NCI-H748 treated with DMSO at 0.1 percent for 48 hours (cell line): ENCODE data around the gene DOK6.
A peak's percentile ranks its signal among the peaks of the same experiment; 100 is the strongest.
"Not testable (repeated sequence)": the region's sequence is repeated elsewhere in the genome, so short reads cannot be mapped to it uniquely, and the experiment has no call there.

Experiments used
- DNase-seq: peaks from one replicate; lab custom pipeline; 2025; lab: John Stamatoyannopoulos, UW

The DOK6 gene

DNA sequence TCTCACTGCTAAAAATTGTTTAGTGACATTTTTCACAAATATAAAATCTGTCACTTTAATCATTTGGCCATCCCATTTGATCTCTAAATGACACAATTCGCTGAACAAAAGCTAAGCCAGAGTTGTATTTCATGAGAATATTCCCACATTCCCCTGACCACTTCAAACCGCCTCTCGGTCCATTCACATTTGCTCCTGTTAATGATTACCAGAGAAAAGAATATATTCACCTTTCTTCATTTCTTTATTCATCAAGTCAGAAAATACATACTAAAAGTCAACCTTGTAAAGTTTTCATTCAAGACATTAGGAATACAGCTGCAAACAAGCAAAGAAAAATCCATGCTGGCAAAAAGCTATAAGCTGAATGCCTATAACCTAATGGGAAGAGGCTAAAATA, 225.5 kb downstream of the DOK6 start:
- DNase-seq: no peak

DNA sequence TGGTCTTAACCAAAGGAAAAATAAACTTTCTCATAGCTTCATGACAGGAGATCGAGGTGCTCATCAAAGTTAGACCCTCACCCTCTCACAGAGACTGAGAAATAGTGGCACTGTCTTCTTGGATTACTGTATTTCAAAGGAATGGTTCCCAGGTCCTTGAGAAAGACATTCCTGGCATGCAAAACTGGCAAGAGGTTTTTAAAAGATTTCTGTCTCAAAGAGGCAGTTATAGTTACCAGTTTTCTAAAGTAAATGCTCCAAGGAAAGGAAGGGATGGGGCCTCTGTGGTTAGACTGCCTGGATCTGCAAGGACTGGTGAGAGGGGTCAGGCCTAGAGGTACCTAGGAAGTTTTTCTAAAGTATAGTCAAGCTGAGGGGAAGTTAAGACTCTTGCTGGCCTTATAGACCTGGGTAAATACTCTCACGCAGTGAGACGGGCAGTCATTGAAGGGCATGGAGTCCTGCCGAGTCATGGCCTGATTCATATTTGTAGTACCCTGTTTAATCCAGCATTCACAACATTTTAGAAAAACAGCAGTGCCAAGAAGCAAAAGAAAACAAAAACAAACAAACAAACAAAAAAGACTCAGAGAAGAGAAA, 226.1 kb downstream of the DOK6 start:
- no peak for DNase-seq

DNA sequence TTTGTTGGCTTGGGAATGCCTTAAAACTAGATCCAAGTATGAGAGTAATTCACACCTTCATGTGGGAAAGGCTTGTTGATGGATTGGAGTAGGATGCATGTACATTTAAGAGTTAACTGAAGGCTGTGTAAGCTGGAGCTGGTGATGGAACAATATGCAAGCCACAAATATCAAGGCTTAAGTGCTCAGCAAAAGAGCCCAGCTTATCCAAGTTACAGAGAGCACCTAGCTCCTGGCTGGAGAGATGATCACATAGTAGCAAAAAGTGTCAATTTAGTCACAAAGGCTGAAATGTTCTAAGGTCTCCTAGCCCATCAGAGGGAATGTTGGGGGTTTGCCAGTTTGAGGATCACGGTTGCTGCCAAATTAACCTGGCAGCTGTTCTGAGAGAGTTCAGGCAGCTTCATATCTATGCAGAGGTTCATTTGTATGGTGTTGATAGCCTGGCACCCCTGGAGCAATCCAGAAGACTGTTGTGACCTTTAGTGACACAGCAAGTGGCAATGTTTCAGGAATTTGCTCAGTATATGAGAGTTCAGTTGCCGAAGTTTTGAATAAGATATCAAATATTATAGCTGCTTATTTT, 228.2 kb downstream of the DOK6 start:
- no peak for DNase-seq

GRCh38 chr18:69631281-69631680, 230.6 kb downstream of the DOK6 start:
- no peak for DNase-seq

DNA sequence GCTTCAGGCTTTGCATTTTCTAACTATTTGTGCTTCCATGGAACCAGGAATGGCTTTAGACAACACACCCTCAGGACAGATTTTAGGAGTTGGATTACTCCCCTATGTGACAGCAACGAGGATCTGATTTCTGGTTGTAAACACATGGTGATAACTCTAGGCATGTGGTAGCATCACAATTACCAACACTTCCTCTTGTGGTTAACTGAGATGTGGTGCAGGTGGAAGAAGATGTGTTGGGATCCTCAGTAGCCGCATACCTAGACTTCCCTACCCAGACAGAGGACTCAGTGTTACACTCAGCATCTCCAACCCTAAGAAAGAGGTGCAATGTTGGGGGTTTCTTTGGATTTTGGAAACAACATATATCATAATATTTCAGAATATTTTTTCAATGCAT, 234.8 kb downstream of the DOK6 start:
- no peak for DNase-seq

DNA sequence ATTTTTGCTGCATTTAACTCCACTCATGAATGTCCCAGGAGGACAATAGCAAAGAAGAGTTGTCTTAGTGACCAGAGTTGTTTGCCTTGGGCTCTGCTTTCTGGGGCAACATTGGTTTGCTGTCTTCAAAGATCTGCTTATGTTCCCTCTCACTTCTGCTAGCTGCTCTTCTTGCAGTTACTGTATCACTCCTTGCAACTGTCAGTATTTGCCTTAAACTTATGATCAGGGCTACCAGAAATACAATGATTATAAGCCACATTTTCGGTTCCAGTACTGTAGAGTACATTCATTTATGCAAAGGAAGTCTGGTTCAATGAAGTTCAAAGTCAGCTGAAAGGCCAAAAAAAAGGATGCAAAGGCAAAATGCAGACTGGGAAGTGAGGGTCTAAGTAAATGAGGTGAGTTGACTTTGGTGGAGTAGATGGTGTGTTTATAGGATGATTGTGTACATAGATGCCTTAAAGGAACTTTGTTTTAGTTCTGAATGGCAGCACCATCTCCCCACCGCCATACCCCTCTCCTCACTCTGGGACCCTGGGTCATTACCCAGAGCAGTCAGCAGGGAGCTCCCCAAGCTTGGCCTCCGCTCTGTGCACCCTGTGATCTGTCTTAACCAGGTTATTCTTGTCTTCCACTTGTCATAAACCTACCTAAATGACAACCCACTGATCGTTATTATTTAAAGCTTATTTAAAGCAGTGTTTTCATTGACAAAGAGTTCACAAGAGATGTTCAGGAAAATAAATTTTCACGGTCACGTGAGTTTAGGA, 236.0 kb downstream of the DOK6 start:
- no peak for DNase-seq

DNA sequence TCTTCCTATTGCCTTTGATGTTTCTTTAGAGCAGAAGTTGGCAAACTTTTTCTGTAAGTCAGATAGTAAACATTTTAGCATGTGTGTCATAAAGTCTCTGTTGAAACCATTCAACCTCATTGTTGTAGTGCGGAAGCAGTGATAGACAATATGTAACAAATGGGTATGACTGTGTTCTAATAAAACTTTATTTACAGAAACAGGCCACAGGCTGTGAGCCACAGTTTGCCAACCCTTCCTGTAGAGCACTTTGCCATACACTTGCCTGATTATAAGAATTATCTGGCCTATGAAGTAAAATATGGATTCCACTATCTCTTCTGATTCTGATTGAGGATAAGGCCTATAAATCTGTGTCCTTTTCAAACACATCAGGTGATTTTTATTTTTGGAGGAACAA, 237.4 kb downstream of the DOK6 start:
- no peak for DNase-seq

GRCh38 chr18:69647702-69648101, 247.0 kb downstream of the DOK6 start:
- DNase-seq: no peak

DNA sequence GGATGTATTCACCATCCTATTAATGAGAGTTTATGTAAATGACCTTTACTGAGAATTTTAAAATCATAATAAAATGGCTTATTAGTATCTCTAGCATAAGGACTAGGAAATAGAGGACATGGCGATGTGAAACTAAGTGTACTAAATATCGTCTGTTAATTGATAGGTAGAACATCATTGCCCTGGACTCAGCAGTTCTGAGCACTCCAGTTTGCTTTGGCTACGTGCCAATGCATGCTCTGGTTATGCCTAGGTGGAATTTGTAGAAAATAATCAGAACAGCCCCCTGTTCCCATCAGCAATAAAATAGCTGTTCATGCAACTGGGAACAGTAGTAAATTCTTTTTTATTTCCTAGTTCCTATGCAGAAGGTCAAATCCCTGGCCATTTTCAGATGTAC, 247.8 kb downstream of the DOK6 start:
- peak; percentile 75 for DNase-seq

- no peak for DNase-seq
Measured at GRCh38 chr18:69649684-69650083, 249.0 kb downstream of the DOK6 start.

- no peak for DNase-seq
Measured at GRCh38 chr18:69651243-69651642, 250.6 kb downstream of the DOK6 start.

DNA sequence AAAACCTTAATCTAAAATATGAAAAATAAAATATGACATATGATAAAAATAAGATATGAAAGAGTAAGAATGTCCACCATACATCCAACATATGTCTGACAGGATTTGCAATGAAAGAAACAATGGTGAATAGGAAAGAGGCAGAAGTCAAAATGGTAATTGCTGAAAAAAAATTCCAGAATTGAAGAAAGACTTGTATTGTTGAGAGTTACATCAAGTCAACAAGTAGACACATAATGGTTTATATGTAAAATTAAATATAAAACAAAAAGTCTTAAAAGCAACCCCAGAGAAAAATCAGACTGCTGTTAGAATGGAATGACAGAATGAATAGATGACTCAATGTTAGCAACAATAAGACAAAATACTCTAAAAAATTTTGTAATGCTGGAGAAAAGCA, 255.1 kb downstream of the DOK6 start:
- no peak for DNase-seq

GRCh38 chr18:69658103-69658502, 257.4 kb downstream of the DOK6 start:
- DNase-seq: no peak

GRCh38 chr18:69658685-69659084, 258.0 kb downstream of the DOK6 start:
- DNase-seq: no peak

DNA sequence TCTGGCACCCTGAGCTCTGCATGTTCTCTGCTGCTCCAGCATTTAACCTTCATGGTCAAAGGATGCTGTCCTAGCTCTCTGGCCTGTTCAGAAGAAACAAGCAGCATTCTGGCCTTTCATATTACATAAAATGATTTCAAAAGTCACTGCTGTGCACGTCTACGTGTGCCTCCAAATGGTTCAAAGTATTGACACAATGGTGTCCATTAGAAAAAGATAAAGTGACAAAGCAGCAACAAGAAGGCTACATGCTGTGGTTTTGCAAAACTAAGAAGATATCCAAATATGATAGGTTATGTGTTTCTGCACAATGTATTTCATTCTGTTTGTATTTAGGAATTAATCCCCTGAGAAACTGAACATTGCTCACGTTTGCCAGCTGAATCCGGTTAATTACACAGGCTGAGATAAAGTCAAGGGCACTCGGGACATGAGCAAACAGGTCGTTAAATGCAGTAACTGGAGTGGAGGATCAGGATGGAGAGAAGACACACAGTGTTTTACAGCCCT, 258.5 kb downstream of the DOK6 start:
- peak; percentile 86 for DNase-seq

- not testable (repeated sequence) for DNase-seq
Measured at GRCh38 chr18:69662090-69662489, 261.4 kb downstream of the DOK6 start.

DNA sequence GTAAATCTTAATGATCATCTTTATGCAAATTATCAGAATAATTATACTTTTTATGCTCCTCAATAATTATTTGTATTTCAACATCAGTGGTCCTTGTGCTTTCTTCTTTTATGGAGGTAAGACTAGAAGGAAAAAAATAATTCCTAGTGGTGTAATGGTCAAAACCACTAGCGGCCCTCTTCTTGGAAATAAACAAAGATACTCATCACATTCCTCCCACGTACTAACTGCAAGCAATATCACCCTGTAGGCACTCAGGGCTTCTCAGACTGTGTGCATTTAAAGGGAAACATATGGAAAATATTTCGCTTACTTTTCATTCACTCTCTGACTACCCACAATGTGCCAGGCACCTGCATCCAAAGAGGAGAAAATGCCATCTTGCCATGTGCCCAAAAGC, 263.7 kb downstream of the DOK6 start:
- no peak for DNase-seq

GRCh38 chr18:69674292-69674877, 273.7 kb downstream of the DOK6 start:
- no peak for DNase-seq

DNA sequence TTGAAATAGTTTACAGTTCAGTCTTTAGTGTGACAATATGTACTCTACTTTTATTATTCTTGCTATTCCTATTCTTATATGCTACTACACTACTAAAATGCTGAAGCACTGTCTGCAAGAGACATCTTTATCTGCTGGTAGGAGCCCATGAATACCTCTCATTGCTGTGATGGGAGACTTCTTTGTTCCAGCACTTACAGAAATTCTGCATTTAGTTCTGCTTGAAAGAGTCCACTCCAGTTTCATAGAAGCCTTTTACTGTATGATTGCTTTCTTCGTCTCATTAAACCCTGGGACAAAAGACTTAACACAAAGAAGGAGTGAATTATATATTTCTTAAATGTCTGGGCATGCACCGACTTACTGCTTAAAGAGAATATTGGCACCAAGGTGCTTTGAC, 274.3 kb downstream of the DOK6 start:
- no peak for DNase-seq

GRCh38 chr18:69677595-69677994, 276.9 kb downstream of the DOK6 start:
- no peak for DNase-seq

DNA sequence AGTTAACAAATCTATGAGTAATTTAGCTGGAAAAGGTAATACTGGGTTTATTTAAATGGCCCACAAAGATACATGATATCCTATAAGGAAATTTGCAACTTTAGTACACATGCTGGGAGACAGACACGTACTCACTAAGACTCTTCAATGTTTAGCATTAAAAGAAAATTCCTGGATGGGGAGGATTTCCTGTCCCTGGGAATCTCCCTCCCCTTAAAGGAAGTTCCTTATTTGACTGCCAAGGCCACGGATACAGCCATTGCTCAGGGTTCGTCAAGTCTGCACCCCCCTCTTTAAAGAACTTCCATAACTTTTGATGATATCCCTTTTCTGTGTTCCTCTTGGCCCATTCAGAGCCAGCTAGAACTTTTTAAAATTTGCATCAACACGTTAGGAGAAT, 279.4 kb downstream of the DOK6 start:
- DNase-seq: no peak

DNA sequence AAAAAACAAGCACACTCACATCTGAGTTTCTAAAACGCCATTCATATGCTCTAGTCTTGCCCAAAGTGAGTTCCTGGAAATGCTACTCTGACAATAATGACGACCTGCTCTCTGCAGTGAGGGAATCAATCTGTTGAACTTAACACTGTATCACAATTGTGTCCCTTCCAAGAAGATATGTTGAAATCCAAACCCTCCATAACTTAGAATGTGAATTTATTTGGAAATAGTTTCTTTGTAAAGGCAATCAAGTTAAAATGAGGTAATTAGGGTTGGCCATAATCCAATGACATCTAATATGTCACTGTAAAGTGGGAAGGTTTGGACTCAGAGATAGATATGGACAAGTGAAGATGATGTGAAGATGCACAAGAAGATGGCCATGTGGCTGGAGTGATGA, 282.5 kb downstream of the DOK6 start:
- no peak for DNase-seq

GRCh38 chr18:69684789-69685188, 284.1 kb downstream of the DOK6 start:
- DNase-seq: no peak
